HG03432 (cell line): ENCODE data around the gene FBXL3.
"Not testable (repeated sequence)": the region's sequence is repeated elsewhere in the genome, so short reads cannot be mapped to it uniquely, and the experiment has no call there.

ENCODE experiments used
- ATAC-seq: cut with Tn5 transposase; IDR thresholded peaks from one replicate; pipeline ENCODE4 v1.9.1; 2021; ENCODE audit warnings: mild to moderate bottlenecking, moderate library complexity; ENCODE audit not compliant: unreplicated experiment

The FBXL3 gene

DNA sequence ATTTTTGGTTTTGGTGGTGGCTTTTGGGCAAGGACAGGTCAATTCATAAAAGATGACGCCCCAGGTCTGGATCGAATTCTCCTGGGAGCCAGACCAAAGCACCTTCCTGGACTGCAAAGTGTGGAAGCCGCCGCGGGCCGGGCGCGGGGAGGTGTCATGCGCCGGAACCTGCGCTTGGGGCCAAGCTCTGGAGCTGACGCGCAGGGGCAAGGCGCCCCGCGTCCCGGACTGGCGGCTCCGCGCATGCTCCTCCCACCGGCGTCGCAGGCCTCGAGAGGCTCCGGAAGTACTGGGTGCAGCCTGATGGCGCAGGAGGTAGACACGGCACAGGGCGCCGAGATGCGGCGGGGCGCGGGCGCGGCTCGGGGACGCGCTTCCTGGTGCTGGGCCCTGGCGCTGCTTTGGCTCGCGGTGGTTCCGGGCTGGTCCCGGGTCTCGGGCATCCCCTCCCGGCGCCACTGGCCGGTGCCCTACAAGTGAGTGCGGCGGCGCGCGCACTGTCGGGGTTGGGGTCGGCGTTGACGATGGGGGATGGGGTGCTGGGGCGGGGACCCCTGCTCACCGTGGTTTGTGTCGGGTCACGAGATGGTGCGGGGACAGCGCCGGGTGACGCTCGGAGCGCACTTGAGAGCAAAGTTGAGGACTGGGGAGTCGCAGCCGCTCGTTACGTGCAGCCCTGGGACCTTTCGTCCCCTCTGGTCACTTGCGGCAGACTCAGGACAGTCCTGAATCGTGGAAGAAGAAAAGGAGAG lies 35.0 kb downstream of the FBXL3 start, which contains the start of gene CLN5:
Gene CLN5, plus strand, starts transcription at position 286 of the 752 bp plus-strand sequence. Its CDS starts 18 bp downstream, at position 304.
- peak; percentile 98 for ATAC-seq

DNA sequence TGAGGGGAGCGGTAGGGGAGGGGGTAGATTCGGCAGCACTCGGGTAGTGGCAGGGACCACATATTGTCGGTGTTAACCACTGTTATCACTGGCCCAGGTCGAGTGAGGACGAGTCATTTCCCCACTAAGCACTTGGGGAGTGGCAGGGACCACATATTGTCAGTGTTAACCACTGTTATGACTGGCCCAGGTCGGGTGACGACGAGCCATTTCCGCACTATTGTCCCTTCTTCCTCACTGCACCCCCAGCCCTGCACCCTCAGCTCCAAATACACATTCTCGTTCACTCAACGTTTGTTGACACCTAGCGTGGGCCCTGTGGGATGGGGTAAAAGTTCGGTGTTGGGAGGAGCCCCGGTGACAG lies 35.5 kb downstream of the FBXL3 start:
- peak; percentile 31 for ATAC-seq

GRCh38 chr13:76983676-76984075 lies 43.3 kb downstream of the FBXL3 start:
- no peak for ATAC-seq

DNA sequence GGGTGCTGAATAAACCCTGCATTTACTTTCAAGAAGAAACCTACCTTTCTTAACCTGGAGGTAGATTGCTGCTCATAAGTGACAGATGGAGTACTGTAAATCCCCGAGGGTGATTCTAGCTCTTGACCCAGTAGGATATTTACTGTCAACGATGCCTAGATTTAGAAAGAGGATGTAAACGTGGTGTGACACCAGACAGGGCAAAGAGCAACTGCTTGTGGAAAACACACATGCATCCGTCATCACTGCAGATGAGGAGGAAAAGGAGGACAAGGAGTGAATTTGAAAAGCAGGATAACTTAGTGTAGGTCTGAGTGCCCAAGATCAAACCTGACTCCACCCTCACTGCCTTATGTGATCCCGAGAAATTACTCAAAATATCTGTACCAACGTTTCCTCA lies 44.9 kb downstream of the FBXL3 start:
- no peak for ATAC-seq

- ATAC-seq, result peak; percentile 100
Observed at GRCh38 chr13:76980075-76980718, 46.8 kb downstream of the FBXL3 start.

DNA sequence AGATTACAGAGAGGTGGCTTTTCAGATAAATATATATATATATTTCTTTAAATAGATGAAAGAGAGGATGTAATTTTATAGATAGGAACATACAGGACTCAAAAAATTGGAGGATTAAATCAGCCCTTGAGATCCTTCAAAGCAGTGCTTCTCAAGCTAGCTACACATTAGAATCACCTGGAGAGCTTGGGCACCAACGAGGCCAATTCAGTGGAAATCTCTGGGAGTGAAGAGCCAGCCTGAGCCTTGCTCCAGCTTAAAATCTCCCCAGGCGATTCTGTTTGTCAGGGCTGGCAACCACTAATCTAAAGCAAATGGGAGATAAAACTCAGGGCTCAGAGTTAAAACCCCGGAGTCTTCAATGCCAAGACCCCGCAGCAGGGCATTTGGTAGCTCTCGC lies 50.0 kb downstream of the FBXL3 start:
- ATAC-seq, result no peak

GRCh38 chr13:76976490-76976889 lies 50.5 kb downstream of the FBXL3 start:
- ATAC-seq, result no peak

GRCh38 chr13:76975863-76976262 lies 51.1 kb downstream of the FBXL3 start:
- no peak for ATAC-seq

- no peak for ATAC-seq
Observed at GRCh38 chr13:76974618-76974975, 52.4 kb downstream of the FBXL3 start.

DNA sequence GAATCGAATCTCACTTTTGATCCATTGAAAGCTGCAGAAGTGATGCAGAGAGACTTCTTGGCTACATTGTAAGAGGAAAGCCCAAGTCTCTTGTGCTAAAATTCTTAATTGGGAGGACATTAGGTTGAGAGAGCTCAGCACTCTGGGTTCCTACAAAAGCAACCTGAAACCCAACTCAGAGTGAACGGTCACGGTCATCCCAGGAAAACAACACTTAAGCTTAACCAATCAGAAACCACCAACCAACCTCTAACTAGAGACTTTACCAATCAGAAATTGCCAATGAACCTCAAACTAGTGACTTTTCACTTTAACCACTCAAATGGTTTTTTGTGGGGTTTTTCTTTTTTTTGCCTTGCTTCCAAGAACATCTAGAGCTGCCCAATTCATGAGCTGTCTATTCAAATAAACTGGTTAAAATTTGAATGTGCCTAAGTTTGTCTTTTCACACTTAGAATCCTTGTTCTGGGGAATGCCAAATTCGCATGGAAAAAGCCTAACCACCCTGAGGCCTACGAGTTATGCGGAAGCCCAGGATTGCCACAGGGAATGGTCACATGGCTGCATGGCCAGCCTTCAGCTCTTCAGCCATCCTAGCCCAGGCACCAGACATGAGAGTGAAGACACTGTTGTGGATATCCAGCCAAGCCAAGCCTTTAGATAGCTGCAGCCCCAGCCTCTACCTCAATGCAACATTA lies 52.9 kb downstream of the FBXL3 start:
- ATAC-seq, result no peak

GRCh38 chr13:76971851-76972829 lies 54.8 kb downstream of the FBXL3 start:
- no peak for ATAC-seq

DNA sequence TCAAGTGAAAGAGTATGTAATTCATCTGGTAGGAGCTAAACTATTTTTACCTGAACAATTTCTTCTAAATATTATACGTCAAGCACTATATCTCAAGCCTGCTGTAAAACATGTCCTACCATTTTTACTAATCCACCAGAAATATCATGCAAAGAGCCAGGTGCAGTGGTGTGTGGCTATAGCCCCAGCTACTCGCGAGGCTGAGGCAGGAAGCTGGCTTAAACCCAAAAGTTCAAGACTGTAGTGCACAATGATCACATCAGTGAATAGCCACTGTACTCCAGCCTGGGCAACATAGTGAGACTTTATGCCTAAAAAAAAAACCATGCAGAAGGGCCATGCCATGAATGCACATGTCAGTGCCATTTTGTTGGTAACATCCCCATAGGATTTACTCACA lies 55.7 kb downstream of the FBXL3 start:
- ATAC-seq, result peak; percentile 74

DNA sequence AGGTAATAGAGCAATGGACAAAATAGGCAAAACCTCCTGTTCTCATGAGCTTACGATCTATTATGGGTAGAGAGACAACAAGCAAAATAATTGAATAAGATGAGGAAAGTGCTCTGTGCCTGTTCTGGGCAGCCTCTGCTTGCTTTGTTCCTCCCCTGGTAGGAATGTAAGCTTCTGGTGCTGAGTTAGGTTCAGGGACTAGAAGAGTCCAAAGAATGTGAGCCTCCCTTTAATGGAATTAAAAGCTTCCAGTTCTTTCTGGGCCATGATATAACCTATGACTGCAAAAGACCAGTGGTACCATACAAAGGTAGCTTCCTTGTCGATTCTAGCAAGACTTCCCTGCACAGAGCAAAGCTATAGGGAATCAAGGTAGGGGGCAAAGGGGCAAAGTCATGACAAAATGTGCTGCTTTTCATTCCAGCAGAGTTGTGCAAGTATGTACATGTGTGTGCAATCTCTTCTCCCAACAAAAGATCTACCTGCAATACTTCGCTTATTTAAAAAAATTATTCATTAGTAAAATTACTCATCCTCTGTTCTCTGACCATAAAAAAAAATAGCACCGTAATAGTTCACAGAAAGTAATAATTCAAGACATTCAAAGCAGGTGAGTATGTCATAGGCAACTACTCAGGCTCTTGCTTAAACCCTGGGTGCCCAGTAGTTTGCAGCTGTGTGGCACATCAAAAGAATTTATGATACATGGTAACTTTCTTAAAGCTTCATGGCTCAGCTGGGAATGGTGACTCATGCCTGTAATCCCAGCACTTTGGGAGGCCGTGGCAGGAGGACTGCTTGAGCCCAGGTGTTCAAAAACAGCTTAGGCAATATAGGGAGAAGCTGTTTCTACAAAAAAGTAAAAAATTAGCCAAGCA lies 57.2 kb downstream of the FBXL3 start:
- no peak for ATAC-seq

GRCh38 chr13:76968041-76968440 lies 58.9 kb downstream of the FBXL3 start:
- ATAC-seq, result no peak

- ATAC-seq, result no peak
Observed at GRCh38 chr13:76967031-76967430, 59.9 kb downstream of the FBXL3 start.

GRCh38 chr13:76965759-76966421 lies 61.1 kb downstream of the FBXL3 start:
- no peak for ATAC-seq

GRCh38 chr13:76959734-76960133 lies 67.2 kb downstream of the FBXL3 start:
- ATAC-seq, result not testable (repeated sequence)

DNA sequence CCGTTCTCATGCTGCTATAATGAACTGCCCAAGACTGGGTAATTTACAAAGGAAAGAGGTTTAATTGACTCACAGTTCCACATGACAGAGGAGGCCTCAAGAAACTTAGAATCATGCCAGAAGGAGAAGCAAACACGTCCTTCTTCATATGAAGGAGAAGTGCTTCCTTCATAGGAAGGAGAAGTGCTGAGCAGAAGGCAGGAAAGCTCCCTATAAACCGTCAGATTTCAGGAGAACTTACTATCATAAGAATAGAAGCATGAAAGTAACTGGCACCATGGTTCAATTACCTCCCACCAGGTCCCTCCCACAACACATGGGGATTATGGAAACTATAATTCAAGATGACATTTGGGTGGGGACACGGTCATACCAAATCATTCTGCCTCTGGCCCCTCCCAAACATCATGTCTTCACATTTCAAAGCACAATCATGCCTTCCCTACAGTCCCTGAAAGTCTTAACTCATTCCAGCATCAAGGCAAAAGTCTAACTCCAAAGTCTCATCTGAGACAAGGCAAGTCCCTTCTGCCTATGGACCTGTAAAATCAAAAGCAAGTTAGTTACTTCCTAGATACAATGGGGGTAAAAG lies 68.0 kb downstream of the FBXL3 start:
- no peak for ATAC-seq

DNA sequence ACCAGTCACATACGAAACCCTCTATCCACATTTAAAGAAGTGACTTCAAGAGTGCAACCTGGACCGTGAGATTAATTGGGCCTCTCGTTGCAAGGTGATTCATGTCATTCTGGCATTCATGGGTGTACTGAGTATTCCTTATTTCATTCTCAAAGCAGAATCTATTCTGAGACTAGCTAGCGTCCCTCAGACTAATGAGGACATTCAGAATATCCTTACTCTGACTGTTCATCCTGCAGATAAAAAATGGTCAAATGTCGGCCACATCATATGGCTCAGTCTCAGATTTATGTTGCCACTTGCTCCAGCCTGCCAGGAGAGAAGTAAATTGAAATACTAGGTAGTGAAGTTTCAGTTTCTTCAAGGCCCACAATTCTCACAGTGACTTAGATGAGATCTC lies 71.3 kb downstream of the FBXL3 start:
- ATAC-seq, result no peak
